Activated CD4-positive, alpha-beta T cell treated with anti-CD3 and anti-CD28 coated beads, Interleukin-2, amount 50 U/mL, for 1 hour (primary cell): ENCODE measurements around the gene ABCD3.

ENCODE experiments used
- DNase-seq: peaks from one replicate; pipeline ENCODE4 v3.0.0-alpha.2; 2020

Gene ABCD3

GRCh38 chr1:94463765-94464330 lies 45.7 kb downstream of the ABCD3 start:
- no peak for DNase-seq

GRCh38 chr1:94468708-94469107 lies 50.5 kb downstream of the ABCD3 start:
- no peak for DNase-seq

- DNase-seq: no peak
Observed at GRCh38 chr1:94471271-94471670, 53.1 kb downstream of the ABCD3 start.

- DNase-seq: no peak
Observed at GRCh38 chr1:94475232-94475631, 57.0 kb downstream of the ABCD3 start.

GRCh38 chr1:94479682-94480081 lies 61.5 kb downstream of the ABCD3 start:
- no peak for DNase-seq

GRCh38 chr1:94481473-94481933 lies 63.3 kb downstream of the ABCD3 start:
- DNase-seq: peak; percentile 5

GRCh38 chr1:94486990-94487389 lies 68.8 kb downstream of the ABCD3 start:
- DNase-seq: no peak

GRCh38 chr1:94490556-94490955 lies 72.4 kb downstream of the ABCD3 start:
- DNase-seq: no peak

- no peak for DNase-seq
Observed at GRCh38 chr1:94496076-94496755, 78.0 kb downstream of the ABCD3 start.

GRCh38 chr1:94501426-94501825 lies 83.2 kb downstream of the ABCD3 start:
- DNase-seq: no peak

GRCh38 chr1:94501935-94502334 lies 83.7 kb downstream of the ABCD3 start:
- no peak for DNase-seq

GRCh38 chr1:94503153-94503552 lies 85.0 kb downstream of the ABCD3 start:
- no peak for DNase-seq

GRCh38 chr1:94504601-94505000 lies 86.4 kb downstream of the ABCD3 start:
- DNase-seq: no peak

GRCh38 chr1:94512816-94513215 lies 94.6 kb downstream of the ABCD3 start:
- DNase-seq: no peak

- DNase-seq: no peak
Observed at GRCh38 chr1:94514095-94514727, 96.0 kb downstream of the ABCD3 start.

- DNase-seq: no peak
Observed at GRCh38 chr1:94515296-94515947, 97.2 kb downstream of the ABCD3 start.

GRCh38 chr1:94519351-94519750 lies 101.2 kb downstream of the ABCD3 start:
- no peak for DNase-seq

GRCh38 chr1:94522304-94522703 lies 104.1 kb downstream of the ABCD3 start:
- no peak for DNase-seq

- DNase-seq: no peak
Observed at GRCh38 chr1:94524531-94524930, 106.3 kb downstream of the ABCD3 start.

- DNase-seq: no peak
Observed at GRCh38 chr1:94526152-94526980, 108.2 kb downstream of the ABCD3 start.

GRCh38 chr1:94527447-94528031 lies 109.3 kb downstream of the ABCD3 start:
- DNase-seq: no peak

GRCh38 chr1:94528299-94528698 lies 110.1 kb downstream of the ABCD3 start:
- DNase-seq: no peak

- DNase-seq: no peak
Observed at GRCh38 chr1:94528826-94529225, 110.6 kb downstream of the ABCD3 start.
